Measurements from ENCODE around the gene ABLIM1.

The ABLIM1 gene

DNA sequence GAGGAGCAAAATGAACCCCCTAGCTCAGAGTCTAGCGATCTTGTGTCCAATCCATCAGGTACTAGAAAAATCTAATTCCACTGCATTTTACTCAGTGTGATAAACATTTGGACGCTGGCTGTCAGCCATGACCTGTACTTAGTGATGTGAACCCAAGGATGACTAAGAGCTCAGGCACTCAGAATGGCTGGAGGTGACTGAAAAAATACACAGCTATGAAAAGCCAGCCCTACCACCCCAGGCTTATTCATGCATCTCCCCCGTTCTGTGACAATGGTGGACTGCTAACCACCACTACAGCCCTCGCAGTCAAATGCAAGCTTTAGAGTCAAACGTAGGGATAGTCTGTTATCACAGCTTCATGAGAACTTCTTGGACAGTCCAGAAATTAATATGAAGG lies 268.6 kb downstream of the ABLIM1 start:
- ChIA-PET CTCF (interaction anchor here (1.1 kb wide), 1 partner anchor 14 kb away, joined by 4 read pairs; no protein-coding TSS in a partner anchor), POLR2A (no interaction called here)
- DNase-seq (ENCODE audit: extremely low spot score) = no peak
- TF ChIP-seq PKNOX1 (IDR thresholded peaks at IDR 0.05) (no peak), FOXM1 (IDR thresholded peaks at IDR 0.05; ENCODE audit: borderline replicate concordance) (no peak), SUZ12 (IDR thresholded peaks at IDR 0.05) (no peak), FOXA1 (IDR thresholded peaks at IDR 0.05) (no peak), ELF4 (IDR thresholded peaks at IDR 0.05) (no peak), BHLHE40 (IDR thresholded peaks at IDR 0.05; ENCODE audit: borderline replicate concordance) (no peak), L3MBTL2 (conservative IDR thresholded peaks at IDR 0.05) (no peak), HDGF (IDR thresholded peaks at IDR 0.05; ENCODE audit: borderline replicate concordance) (no peak), TARDBP (IDR thresholded peaks at IDR 0.05) (no peak), LEF1 (IDR thresholded peaks at IDR 0.05; ENCODE audit: borderline replicate concordance) (no peak), ARNT (IDR thresholded peaks at IDR 0.05) (no peak), SP1 (IDR thresholded peaks at IDR 0.05) (no peak), NFRKB (IDR thresholded peaks at IDR 0.05) (no peak)

DNA sequence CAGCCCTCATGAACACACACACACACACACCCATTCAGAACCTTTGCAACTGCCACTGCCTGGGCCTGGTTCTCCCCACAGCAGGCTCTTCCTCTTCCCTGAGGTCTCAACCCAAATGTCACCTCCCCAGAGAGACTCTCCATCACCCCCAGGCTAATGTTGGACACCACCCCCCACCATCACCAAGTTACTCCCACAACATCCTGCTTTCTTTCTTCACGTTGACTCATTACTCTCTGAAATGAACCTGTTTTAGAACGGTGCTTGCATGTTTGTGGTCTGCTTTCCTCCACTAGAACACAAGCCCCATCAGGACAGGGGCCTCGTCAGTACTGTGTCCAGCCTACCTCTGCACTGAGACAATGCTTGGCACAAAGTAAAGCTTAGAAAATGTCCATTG lies 269.8 kb downstream of the ABLIM1 start:
- no peak for DNase-seq (ENCODE audit: extremely low spot score)
- ChIA-PET POLR2A (no interaction called here), CTCF (interaction anchor here (1.1 to 2.1 kb wide), 4 partner anchors 9 to 46 kb away, joined by 4 to 15 read pairs (median 4); no protein-coding TSS in a partner anchor)
- no peak for TF ChIP-seq FOXA1 (IDR thresholded peaks at IDR 0.05)
- TF ChIP-seq CTBP1 (IDR thresholded peaks at IDR 0.05; ENCODE audit: borderline replicate concordance) = no peak
- no peak for TF ChIP-seq L3MBTL2 (conservative IDR thresholded peaks at IDR 0.05)
- TF ChIP-seq LEF1 (IDR thresholded peaks at IDR 0.05; ENCODE audit: borderline replicate concordance) = no peak
- no peak for TF ChIP-seq FOXK2 (IDR thresholded peaks at IDR 0.05)
- TF ChIP-seq ARNT (IDR thresholded peaks at IDR 0.05) = no peak
- no peak for TF ChIP-seq NFRKB (IDR thresholded peaks at IDR 0.05)
- no peak for TF ChIP-seq ZNF384 (IDR thresholded peaks at IDR 0.05)
- TF ChIP-seq PKNOX1 (IDR thresholded peaks at IDR 0.05) = no peak
- TF ChIP-seq FOXM1 (IDR thresholded peaks at IDR 0.05; ENCODE audit: borderline replicate concordance) = no peak
- no peak for TF ChIP-seq SP1 (IDR thresholded peaks at IDR 0.05)
- no peak for TF ChIP-seq ELF4 (IDR thresholded peaks at IDR 0.05)
- TF ChIP-seq BHLHE40 (IDR thresholded peaks at IDR 0.05; ENCODE audit: borderline replicate concordance) = no peak
- TF ChIP-seq SUZ12 (IDR thresholded peaks at IDR 0.05) = no peak
- TF ChIP-seq HDGF (IDR thresholded peaks at IDR 0.05; ENCODE audit: borderline replicate concordance) = no peak
- TF ChIP-seq TARDBP (IDR thresholded peaks at IDR 0.05) = no peak

DNA sequence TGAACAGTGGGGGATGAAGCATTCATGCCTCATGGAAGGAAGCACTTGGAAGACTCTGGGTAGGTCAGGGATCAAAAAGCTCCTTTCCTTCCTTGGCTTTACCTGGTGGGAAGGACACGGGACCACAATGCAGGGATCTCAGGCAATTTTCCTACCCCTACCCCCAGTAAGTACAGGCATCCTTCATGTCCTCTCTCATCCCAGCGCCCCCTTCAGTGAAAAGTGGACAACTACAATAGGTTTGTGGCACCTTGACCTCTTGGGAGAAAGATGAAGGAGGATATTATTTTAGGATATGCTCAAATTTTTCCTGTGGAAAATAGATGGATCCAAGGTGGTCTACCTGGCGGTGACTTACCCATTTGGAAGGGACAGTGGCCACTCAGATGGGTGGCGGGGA lies 270.3 kb downstream of the ABLIM1 start:
- TF ChIP-seq FOXM1 (IDR thresholded peaks at IDR 0.05; ENCODE audit: borderline replicate concordance) = no peak
- TF ChIP-seq ZNF384 (IDR thresholded peaks at IDR 0.05) = no peak
- no peak for TF ChIP-seq FOXK2 (IDR thresholded peaks at IDR 0.05)
- no peak for TF ChIP-seq TARDBP (IDR thresholded peaks at IDR 0.05)
- TF ChIP-seq SUZ12 (IDR thresholded peaks at IDR 0.05) = no peak
- TF ChIP-seq LEF1 (IDR thresholded peaks at IDR 0.05; ENCODE audit: borderline replicate concordance) = no peak
- no peak for TF ChIP-seq ELF4 (IDR thresholded peaks at IDR 0.05)
- ChIA-PET POLR2A (no interaction called here), CTCF (interaction anchor here (0.7 to 2.1 kb wide), 7 partner anchors 10 to 186 kb away, joined by 3 to 15 read pairs (median 3); no protein-coding TSS in a partner anchor)
- DNase-seq (ENCODE audit: extremely low spot score) = no peak

- TF ChIP-seq ARNT (IDR thresholded peaks at IDR 0.05) (no peak), TARDBP (IDR thresholded peaks at IDR 0.05) (no peak), L3MBTL2 (conservative IDR thresholded peaks at IDR 0.05) (no peak), FOXA1 (IDR thresholded peaks at IDR 0.05) (no peak), LEF1 (IDR thresholded peaks at IDR 0.05; ENCODE audit: borderline replicate concordance) (no peak)
- CTCF ChIA-PET = interaction anchor here (2.1 kb wide), 1 partner anchor 11 kb away, joined by 15 read pairs; no protein-coding TSS in a partner anchor
- DNase-seq (ENCODE audit: extremely low spot score) = no peak
- POLR2A ChIA-PET = no interaction called here
Measured at GRCh38 chr10:114386452-114386851, 271.6 kb downstream of the ABLIM1 start.

- no peak for DNase-seq (ENCODE audit: extremely low spot score)
- POLR2A ChIA-PET = no interaction called here
- no peak for TF ChIP-seq BHLHE40 (IDR thresholded peaks at IDR 0.05; ENCODE audit: borderline replicate concordance)
- no peak for TF ChIP-seq ELF4 (IDR thresholded peaks at IDR 0.05)
- TF ChIP-seq FOXM1 (IDR thresholded peaks at IDR 0.05; ENCODE audit: borderline replicate concordance) = no peak
- TF ChIP-seq ARNT (IDR thresholded peaks at IDR 0.05) = no peak
- CTCF ChIA-PET = no interaction called here
Measured at GRCh38 chr10:114385557-114385956, 272.5 kb downstream of the ABLIM1 start.

DNA sequence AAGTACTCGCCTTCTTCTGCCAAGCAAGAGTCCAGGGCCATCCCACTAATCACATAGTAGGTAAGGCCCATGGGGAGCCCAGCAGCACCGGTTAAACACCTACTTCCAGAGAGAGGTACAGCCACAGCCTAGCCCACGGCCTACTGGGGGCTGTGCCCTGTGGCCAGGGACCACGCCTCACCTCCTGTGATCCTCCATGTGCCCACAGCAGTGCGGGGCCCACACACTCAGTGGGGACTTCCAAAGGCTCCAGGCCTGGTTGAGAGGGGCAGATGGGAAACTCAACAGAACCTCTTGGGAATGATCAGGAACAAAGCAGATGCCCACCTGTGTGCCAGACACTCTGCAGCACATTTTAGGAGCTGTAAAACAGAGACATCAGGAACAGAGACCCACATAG lies 273.5 kb downstream of the ABLIM1 start:
- DNase-seq (ENCODE audit: extremely low spot score) = no peak
- POLR2A ChIA-PET = no interaction called here
- CTCF ChIA-PET = no interaction called here
- TF ChIP-seq BHLHE40 (IDR thresholded peaks at IDR 0.05; ENCODE audit: borderline replicate concordance) = no peak
- TF ChIP-seq HDGF (IDR thresholded peaks at IDR 0.05; ENCODE audit: borderline replicate concordance) = no peak
- TF ChIP-seq PKNOX1 (IDR thresholded peaks at IDR 0.05) = no peak
- no peak for TF ChIP-seq FOXA1 (IDR thresholded peaks at IDR 0.05)

DNA sequence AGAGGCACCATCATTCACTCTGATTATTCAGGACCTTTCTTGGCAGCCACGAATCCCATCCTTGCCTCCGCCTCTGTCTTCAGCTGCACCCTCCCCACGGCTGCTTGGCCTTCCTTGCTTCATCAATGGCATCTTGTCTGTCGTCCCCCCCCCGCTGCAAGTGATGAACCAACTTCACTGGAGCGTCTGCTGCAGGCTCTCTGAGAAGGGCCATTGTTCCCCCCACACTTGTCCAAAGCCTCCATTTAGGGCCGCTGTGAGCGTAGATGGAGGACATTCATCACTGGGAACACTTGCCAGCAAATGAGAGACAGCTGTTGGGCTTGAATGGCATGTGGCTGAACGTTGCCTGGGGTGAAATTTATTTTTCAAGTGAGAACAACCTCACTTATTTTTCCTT lies 273.9 kb downstream of the ABLIM1 start:
- ChIA-PET POLR2A (no interaction called here), CTCF (no interaction called here)
- DNase-seq (ENCODE audit: extremely low spot score) = no peak
- no peak for TF ChIP-seq BHLHE40 (IDR thresholded peaks at IDR 0.05; ENCODE audit: borderline replicate concordance)
- TF ChIP-seq SUZ12 (IDR thresholded peaks at IDR 0.05) = no peak
- TF ChIP-seq CTBP1 (IDR thresholded peaks at IDR 0.05; ENCODE audit: borderline replicate concordance) = no peak
- no peak for TF ChIP-seq FOXK2 (IDR thresholded peaks at IDR 0.05)
- TF ChIP-seq FOXA1 (IDR thresholded peaks at IDR 0.05) = no peak
- TF ChIP-seq ARNT (IDR thresholded peaks at IDR 0.05) = no peak
- TF ChIP-seq HDGF (IDR thresholded peaks at IDR 0.05; ENCODE audit: borderline replicate concordance) = no peak

Measured in HEK293T (cell line).